Measurements from ENCODE around the gene NPAT. TPM values are rescaled to one million over a fixed set of nuclear protein-coding genes. Genes with fewer than 3 reads are reported as not detected.
A peak's percentile ranks its signal among the peaks of the same experiment; 100 is the strongest.

NPAT gene
- total and polyA plus RNA-seq, 7 donors = 1.6 to 15.7 (median 12.1) TPM

DNA sequence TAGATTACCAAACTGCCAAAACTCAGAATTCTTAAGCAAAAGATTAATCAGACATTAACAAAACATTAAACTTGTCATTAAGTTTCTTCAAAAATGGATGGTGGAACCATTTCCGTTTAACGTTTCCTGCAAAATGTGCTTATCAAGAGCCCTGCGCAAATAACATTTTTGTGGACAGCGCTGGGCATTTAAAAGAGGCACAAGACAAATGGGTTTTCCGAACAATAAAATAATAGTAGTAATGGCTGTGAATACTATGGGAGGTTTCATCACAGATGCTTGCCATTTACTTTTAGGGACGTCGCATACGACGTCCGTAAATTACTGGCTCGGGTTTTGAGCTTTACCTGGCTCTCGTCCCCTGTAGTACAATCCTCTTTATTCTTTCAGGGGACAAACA, 1.1 kb downstream of the NPAT start:
- intact Hi-C loops (cut with DNase I) = loop anchor here (5.0 kb wide), 2 partner anchors 276 to 446 kb away; partner anchors contain the start of genes DDX10 and POGLUT3
- H3K27ac ChIP-seq = peak overlapping the region; percentile 90 to 95 (median 94)

GRCh38 chr11:108220721-108221336, 1.6 kb downstream of the NPAT start:
- intact Hi-C loops (cut with DNase I) = loop anchor here (5.0 kb wide), 2 partner anchors 276 to 446 kb away; partner anchors contain the start of genes DDX10 and POGLUT3
- no peak for DNase-seq
- Histone ChIP-seq H3K27ac (peak overlapping the region in 2 of 4 donors; percentile 90 to 95), H3K36me3 (no peaks in the 10 kb centered on the region), H3K9me3 (no peaks in the 10 kb centered on the region), H3K27me3 (no peaks in the 10 kb centered on the region), H3K4me1 (peaks cover 0 to 35% (median 28%) of the 10 kb centered on the region in 4 donors), H3K4me3 (peak overlapping the region in 2 of 4 donors; percentile 69 to 82)
- no peak for TF ChIP-seq POLR2A (IDR thresholded peaks at IDR 0.05)
- no peak for TF ChIP-seq CTCF (IDR thresholded peaks at IDR 0.05)
- TF ChIP-seq POLR2AphosphoS5 (IDR thresholded peaks at IDR 0.05) = no peak
- no peak for TF ChIP-seq EP300 (IDR thresholded peaks at IDR 0.05)
- WGBS, 2 donors = 37 to 58% methylated on average over 5 of the region's 5 CpGs

More for the DNA sequence above, 1.1 kb downstream of the NPAT start:
- peaks cover 0 to 35% (median 28%) of the 10 kb centered on the region in 4 donors for H3K4me1 ChIP-seq
- H3K36me3 ChIP-seq = no peaks in the 10 kb centered on the region
- no peaks in the 10 kb centered on the region for H3K27me3 ChIP-seq
- no peak for DNase-seq
- TF ChIP-seq CTCF (IDR thresholded peaks at IDR 0.05) = no peak
- no peak for TF ChIP-seq EP300 (IDR thresholded peaks at IDR 0.05)
- TF ChIP-seq POLR2AphosphoS5 (IDR thresholded peaks at IDR 0.05) = no peak
- TF ChIP-seq POLR2A (IDR thresholded peaks at IDR 0.05) = no peak
- 1 to 7% methylated on average over 12 of the region's 12 CpGs for WGBS, 2 donors
- H3K4me3 ChIP-seq = peak overlapping the region; percentile 69 to 82 (median 74)
- no peaks in the 10 kb centered on the region for H3K9me3 ChIP-seq

DNA sequence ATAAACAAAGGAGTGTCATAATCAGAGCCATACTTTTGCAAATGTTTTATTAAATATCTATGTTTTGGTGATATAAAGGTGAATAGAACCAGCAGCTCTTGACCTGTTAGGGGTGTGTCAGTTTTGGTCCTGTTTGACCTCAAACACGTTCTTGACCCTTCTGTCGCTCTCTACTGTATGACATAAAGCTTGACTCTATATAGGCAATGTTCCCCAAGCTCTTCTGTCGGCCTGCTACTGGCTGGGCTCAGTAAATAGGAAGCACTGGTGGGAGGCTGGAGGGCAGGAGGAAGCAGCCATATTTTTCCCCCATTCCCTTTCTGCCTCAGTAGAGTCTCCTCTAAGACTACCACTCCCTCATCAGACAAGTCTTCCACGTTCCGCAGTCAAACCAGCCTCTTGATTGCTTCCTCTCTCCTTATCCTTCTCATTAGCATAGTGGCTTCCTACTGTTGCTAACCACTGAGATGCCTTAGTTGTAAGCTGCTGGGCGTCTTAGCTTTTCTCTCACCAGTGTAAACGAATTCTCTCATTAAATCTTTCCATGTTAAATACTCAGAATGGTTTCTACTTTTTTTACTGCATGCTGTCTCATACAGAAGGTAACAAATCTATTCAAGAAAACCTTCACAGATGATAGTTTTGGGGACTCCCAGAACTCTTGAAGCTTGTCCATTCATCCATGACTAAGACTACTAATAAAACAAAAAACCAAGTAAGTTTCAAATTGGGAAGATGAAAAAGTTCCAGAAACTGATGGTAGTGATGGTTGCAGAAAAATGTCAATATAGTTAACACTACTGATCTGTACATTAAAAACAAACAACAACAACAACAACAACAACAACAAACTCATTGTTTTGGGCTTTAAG, 3.3 kb downstream of the NPAT start:
- 76 to 85% methylated on average over 7 of the region's 7 CpGs for WGBS, 2 donors
- no peak overlapping the region for H3K27ac ChIP-seq
- intact Hi-C loops (cut with DNase I) = no loop called here
- no peaks in the 10 kb centered on the region for H3K27me3 ChIP-seq
- DNase-seq = no peak
- H3K9me3 ChIP-seq = no peaks in the 10 kb centered on the region
- H3K4me1 ChIP-seq = peaks cover 0 to 22% (median 14%) of the 10 kb centered on the region in 4 donors
- peaks cover 0 to under 1% (median 0%) of the 10 kb centered on the region in 4 donors for H3K36me3 ChIP-seq
- H3K4me3 ChIP-seq = no peak overlapping the region
- no peak for TF ChIP-seq EP300 (IDR thresholded peaks at IDR 0.05)

DNA sequence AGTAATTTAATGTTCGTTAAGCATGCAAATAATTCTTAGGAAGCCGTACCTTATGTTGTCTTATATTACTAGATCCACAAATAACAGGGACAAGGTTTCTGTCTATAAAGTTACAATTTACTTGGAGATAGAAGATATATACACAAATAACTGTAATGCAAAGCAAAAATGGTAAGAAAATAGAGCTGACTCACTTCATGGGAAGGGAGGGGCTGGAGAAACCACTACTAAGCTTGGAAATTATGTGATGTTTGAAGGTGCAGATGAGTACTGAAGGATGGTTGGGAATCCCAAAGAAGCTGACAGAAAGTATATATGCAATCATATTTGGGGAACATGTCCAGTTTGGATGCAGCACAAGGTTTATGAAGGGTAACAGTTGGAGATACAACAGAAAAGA, 4.0 kb downstream of the NPAT start:
- DNase-seq = no peak
- no peaks in the 10 kb centered on the region for H3K9me3 ChIP-seq
- peaks cover 0 to 7% (median 0%) of the 10 kb centered on the region in 4 donors for H3K36me3 ChIP-seq
- no peaks in the 10 kb centered on the region for H3K27me3 ChIP-seq
- no peak overlapping the region for H3K27ac ChIP-seq
- TF ChIP-seq CTCF (IDR thresholded peaks at IDR 0.05) = no peak
- no peak for TF ChIP-seq EP300 (IDR thresholded peaks at IDR 0.05)
- no peak for TF ChIP-seq POLR2A (IDR thresholded peaks at IDR 0.05)
- TF ChIP-seq POLR2AphosphoS5 (IDR thresholded peaks at IDR 0.05) = no peak
- intact Hi-C loops (cut with DNase I) = no loop called here
- 40 to 93% methylated on average over 2 of the region's 2 CpGs for WGBS, 2 donors
- no peak overlapping the region for H3K4me3 ChIP-seq
- H3K4me1 ChIP-seq = peaks cover 0 to 15% (median 7%) of the 10 kb centered on the region in 4 donors

DNA sequence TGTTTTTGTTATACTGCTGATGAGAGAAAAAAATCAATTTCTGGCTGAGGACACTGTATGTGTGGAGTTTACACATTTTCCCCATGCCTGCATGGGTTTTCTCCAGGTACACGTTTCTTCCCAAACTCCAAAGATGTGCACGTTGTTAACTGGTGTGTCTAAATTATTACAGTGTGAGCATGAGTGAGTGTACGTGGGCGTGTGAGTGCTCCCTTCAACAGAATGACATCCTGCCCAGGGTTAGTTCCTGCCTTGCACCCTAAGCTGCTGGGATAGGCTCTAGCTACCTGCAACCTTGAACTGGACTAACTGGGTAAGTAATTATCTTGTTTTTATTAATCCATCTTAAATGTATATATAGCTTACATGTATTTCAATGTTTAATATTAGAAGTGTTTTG, 5.5 kb downstream of the NPAT start:
- intact Hi-C loops (cut with DNase I) = no loop called here
- no peak for TF ChIP-seq POLR2A (IDR thresholded peaks at IDR 0.05)
- no peak for TF ChIP-seq POLR2AphosphoS5 (IDR thresholded peaks at IDR 0.05)
- TF ChIP-seq EP300 (IDR thresholded peaks at IDR 0.05) = no peak
- TF ChIP-seq CTCF (IDR thresholded peaks at IDR 0.05) = no peak

More for the DNA sequence above, 5.5 kb downstream of the NPAT start:
- Histone ChIP-seq H3K4me3 (no peak overlapping the region), H3K36me3 (peaks cover 0 to 17% (median 0%) of the 10 kb centered on the region in 4 donors), H3K27ac (no peak overlapping the region), H3K9me3 (no peaks in the 10 kb centered on the region), H3K27me3 (no peaks in the 10 kb centered on the region), H3K4me1 (peaks cover 0 to 15% (median 7%) of the 10 kb centered on the region in 4 donors)
- WGBS, 2 donors = 62 to 66% methylated on average over 4 of the region's 4 CpGs
- no peak for DNase-seq
